ENCODE measurements around the gene C2CD3. TPM values are rescaled to one million over a fixed set of nuclear protein-coding genes. Genes with fewer than 3 reads are reported as not detected.

The C2CD3 gene
- total RNA-seq, 1 donor from 2014 or later, result 23.9 TPM

GRCh38 chr11:74206746-74207145 is 35.9 kb upstream of the C2CD3 start:
- Mint-ChIP-seq H3K9me3 (ENCODE audit: unreplicated experiment) (no peaks in the 10 kb centered on the region), H3K27ac (ENCODE audit: unreplicated experiment) (no peak overlapping the region), H3K4me1 (ENCODE audit: unreplicated experiment) (no peaks in the 10 kb centered on the region), H3K36me3 (ENCODE audit: low read depth, unreplicated experiment) (peaks cover under 1% of the 10 kb centered on the region), H3K4me3 (ENCODE audit: unreplicated experiment) (no peak overlapping the region), H3K27me3 (ENCODE audit: unreplicated experiment) (no peaks in the 10 kb centered on the region)
- no peak for DNase-seq (ENCODE audit: low spot score)
- no peak for TF ChIP-seq CTCF (IDR thresholded peaks at IDR 0.05; ENCODE audit: unreplicated experiment)

- Mint-ChIP-seq H3K4me1 (ENCODE audit: unreplicated experiment) (no peaks in the 10 kb centered on the region), H3K4me3 (ENCODE audit: unreplicated experiment) (no peak overlapping the region), H3K9me3 (ENCODE audit: unreplicated experiment) (no peaks in the 10 kb centered on the region), H3K27me3 (ENCODE audit: unreplicated experiment) (no peaks in the 10 kb centered on the region), H3K27ac (ENCODE audit: unreplicated experiment) (no peak overlapping the region), H3K36me3 (ENCODE audit: low read depth, unreplicated experiment) (no peaks in the 10 kb centered on the region)
- no peak for TF ChIP-seq CTCF (IDR thresholded peaks at IDR 0.05; ENCODE audit: unreplicated experiment)
- no peak for DNase-seq (ENCODE audit: low spot score)
Measured at GRCh38 chr11:74205181-74205580, 34.4 kb upstream of the C2CD3 start.

- no peaks in the 10 kb centered on the region for H3K9me3 Mint-ChIP-seq (ENCODE audit: unreplicated experiment)
- no peaks in the 10 kb centered on the region for H3K36me3 Mint-ChIP-seq (ENCODE audit: low read depth, unreplicated experiment)
- H3K4me1 Mint-ChIP-seq (ENCODE audit: unreplicated experiment), result no peaks in the 10 kb centered on the region
- DNase-seq (ENCODE audit: low spot score), result no peak
- no peaks in the 10 kb centered on the region for H3K27me3 Mint-ChIP-seq (ENCODE audit: unreplicated experiment)
- no peak for TF ChIP-seq CTCF (IDR thresholded peaks at IDR 0.05; ENCODE audit: unreplicated experiment)
- H3K4me3 Mint-ChIP-seq (ENCODE audit: unreplicated experiment), result no peak overlapping the region
- no peak overlapping the region for H3K27ac Mint-ChIP-seq (ENCODE audit: unreplicated experiment)
Measured at GRCh38 chr11:74204701-74205100, 33.9 kb upstream of the C2CD3 start.

GRCh38 chr11:74203966-74204365 is 33.2 kb upstream of the C2CD3 start:
- Mint-ChIP-seq H3K4me3 (ENCODE audit: unreplicated experiment) (no peak overlapping the region), H3K27ac (ENCODE audit: unreplicated experiment) (no peak overlapping the region), H3K9me3 (ENCODE audit: unreplicated experiment) (no peaks in the 10 kb centered on the region), H3K27me3 (ENCODE audit: unreplicated experiment) (no peaks in the 10 kb centered on the region), H3K36me3 (ENCODE audit: low read depth, unreplicated experiment) (peaks cover 2% of the 10 kb centered on the region), H3K4me1 (ENCODE audit: unreplicated experiment) (no peaks in the 10 kb centered on the region)
- TF ChIP-seq CTCF (IDR thresholded peaks at IDR 0.05; ENCODE audit: unreplicated experiment), result no peak
- no peak for DNase-seq (ENCODE audit: low spot score)

GRCh38 chr11:74196781-74197486 is 26.1 kb upstream of the C2CD3 start:
- peaks cover 3% of the 10 kb centered on the region for H3K36me3 Mint-ChIP-seq (ENCODE audit: low read depth, unreplicated experiment)
- H3K27me3 Mint-ChIP-seq (ENCODE audit: unreplicated experiment), result no peaks in the 10 kb centered on the region
- no peak overlapping the region for H3K4me3 Mint-ChIP-seq (ENCODE audit: unreplicated experiment)
- H3K9me3 Mint-ChIP-seq (ENCODE audit: unreplicated experiment), result no peaks in the 10 kb centered on the region
- TF ChIP-seq CTCF (IDR thresholded peaks at IDR 0.05; ENCODE audit: unreplicated experiment), result no peak
- no peaks in the 10 kb centered on the region for H3K4me1 Mint-ChIP-seq (ENCODE audit: unreplicated experiment)
- no peak overlapping the region for H3K27ac Mint-ChIP-seq (ENCODE audit: unreplicated experiment)
- no peak for DNase-seq (ENCODE audit: low spot score)

Measured in endothelial cell (in vitro differentiated cells).